ENCODE measurements around the gene CCL24.
"Not testable (repeated sequence)": the region's sequence is repeated elsewhere in the genome, so short reads cannot be mapped to it uniquely, and the experiment has no call there.

CCL24 gene

DNA sequence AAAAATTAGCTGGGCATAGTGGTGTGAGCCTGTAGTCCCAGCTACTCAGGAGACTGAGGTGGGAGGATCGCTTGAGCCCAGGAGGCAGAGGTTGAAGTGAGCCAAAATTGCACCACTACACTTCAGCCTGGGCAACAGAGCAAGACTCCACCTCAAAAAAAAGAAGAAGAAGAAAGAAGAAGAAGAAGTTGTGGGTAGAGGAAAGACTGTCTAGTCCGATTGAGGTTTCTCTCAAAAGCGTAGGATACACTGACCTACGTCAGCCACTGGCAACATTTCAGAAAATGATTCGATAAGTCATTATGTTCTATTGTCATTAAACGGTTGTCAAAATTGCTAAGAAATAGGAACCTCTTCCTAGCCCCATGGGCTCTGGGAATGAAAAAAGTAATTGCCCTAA is 42.9 kb upstream of the CCL24 start:
- H3F3A ChIP-seq (ENCODE audit: insufficient read depth, low read length): no peaks in the 10 kb centered on the region
- no peak overlapping the region for H2AFZ ChIP-seq (ENCODE audit: low read length)
- no peaks in the 10 kb centered on the region for H3K4me1 ChIP-seq (ENCODE audit: insufficient read depth, low read length, severe bottlenecking)
- no peak overlapping the region for H3K4me3 ChIP-seq (ENCODE audit: low read depth, low read length, poor library complexity, severe bottlenecking)
- no peaks in the 10 kb centered on the region for H4K20me1 ChIP-seq (ENCODE audit: insufficient read depth, low read length)
- H3K4me2 ChIP-seq (ENCODE audit: low read length): no peak overlapping the region
- H3K9me2 ChIP-seq (ENCODE audit: low read depth, low read length): no peaks in the 10 kb centered on the region
- H3K36me3 ChIP-seq (ENCODE audit: insufficient read depth, low read length): no peaks in the 10 kb centered on the region
- no peak overlapping the region for H3K27ac ChIP-seq (ENCODE audit: low read depth, low read length, poor library complexity, severe bottlenecking)
- H3K27me3 ChIP-seq (ENCODE audit: insufficient read depth, low read length): no peaks in the 10 kb centered on the region; the same call in 1 of the 2 replicates
- H3K79me2 ChIP-seq (ENCODE audit: insufficient read depth, low read length): no peaks in the 10 kb centered on the region
- TF ChIP-seq, protein P1, sequence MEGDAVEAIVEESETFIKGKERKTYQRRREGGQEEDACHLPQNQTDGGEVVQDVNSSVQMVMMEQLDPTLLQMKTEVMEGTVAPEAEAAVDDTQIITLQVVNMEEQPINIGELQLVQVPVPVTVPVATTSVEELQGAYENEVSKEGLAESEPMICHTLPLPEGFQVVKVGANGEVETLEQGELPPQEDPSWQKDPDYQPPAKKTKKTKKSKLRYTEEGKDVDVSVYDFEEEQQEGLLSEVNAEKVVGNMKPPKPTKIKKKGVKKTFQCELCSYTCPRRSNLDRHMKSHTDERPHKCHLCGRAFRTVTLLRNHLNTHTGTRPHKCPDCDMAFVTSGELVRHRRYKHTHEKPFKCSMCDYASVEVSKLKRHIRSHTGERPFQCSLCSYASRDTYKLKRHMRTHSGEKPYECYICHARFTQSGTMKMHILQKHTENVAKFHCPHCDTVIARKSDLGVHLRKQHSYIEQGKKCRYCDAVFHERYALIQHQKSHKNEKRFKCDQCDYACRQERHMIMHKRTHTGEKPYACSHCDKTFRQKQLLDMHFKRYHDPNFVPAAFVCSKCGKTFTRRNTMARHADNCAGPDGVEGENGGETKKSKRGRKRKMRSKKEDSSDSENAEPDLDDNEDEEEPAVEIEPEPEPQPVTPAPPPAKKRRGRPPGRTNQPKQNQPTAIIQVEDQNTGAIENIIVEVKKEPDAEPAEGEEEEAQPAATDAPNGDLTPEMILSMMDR (IDR thresholded peaks at IDR 0.05; ENCODE audit: low read length): no peak
- TF ChIP-seq EZH2 (IDR thresholded peaks at IDR 0.05; ENCODE audit: borderline replicate concordance, low read length): no peak
- no peaks in the 10 kb centered on the region for H3K9me3 ChIP-seq (ENCODE audit: low read length)
- H3K9ac ChIP-seq (ENCODE audit: low read length): no peak overlapping the region

DNA sequence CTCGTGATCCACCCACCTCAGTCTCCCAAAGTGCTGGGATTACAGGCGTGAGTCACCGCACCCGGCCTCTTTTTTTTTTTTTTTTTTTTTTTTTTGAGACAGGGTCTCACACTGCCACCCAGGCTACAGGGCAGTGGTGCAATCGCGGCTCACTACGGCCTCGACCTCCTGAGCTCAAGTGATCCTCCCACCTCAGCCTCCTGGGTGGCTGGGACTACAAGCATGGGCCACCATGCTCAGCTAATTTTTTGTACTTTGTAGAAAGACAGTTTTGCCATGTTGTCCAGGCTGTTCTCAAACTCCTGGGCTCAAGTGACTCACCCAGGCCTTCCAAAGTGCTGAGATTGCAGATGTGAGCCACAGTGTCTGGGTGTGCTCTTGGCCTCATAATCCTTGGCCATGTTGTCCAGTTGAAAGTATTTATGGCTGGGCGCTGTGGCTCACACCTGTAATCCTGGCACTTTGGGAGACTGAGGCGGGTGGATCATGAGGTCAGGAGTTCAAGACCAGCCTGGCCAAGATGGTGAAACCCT is 41.3 kb upstream of the CCL24 start:
- H3F3A ChIP-seq (ENCODE audit: insufficient read depth, low read length); H2AFZ ChIP-seq (ENCODE audit: low read length); H3K79me2 ChIP-seq (ENCODE audit: insufficient read depth, low read length); H3K9ac ChIP-seq (ENCODE audit: low read length); H3K9me3 ChIP-seq (ENCODE audit: low read length); H4K20me1 ChIP-seq (ENCODE audit: insufficient read depth, low read length); H3K9me2 ChIP-seq (ENCODE audit: low read depth, low read length); H3K4me3 ChIP-seq (ENCODE audit: low read depth, low read length, poor library complexity, severe bottlenecking); H3K36me3 ChIP-seq (ENCODE audit: insufficient read depth, low read length); H3K4me1 ChIP-seq (ENCODE audit: insufficient read depth, low read length, severe bottlenecking); H3K4me2 ChIP-seq (ENCODE audit: low read length); H3K27me3 ChIP-seq (ENCODE audit: insufficient read depth, low read length); H3K27ac ChIP-seq (ENCODE audit: low read depth, low read length, poor library complexity, severe bottlenecking): not testable (repeated sequence)

DNA sequence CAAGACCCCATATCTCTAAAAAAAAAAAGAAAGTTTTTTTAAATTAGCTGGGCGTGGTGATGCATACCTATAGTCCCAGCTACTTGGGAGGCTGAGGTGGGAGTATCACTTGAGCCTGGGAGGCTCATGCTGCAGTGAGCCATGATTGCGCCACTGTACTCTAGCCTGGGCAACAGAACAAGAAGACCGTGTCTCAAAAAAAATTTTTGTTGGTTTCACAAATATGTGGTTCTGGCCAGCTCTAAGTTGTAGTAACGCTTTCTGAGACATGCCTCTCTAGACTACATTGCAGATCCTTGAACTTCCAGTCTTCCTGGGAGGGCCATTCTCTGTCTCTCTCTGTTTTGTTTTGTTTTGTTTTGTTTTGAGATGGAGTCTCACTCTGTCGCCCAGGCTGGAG is 40.6 kb upstream of the CCL24 start:
- H3K36me3 ChIP-seq (ENCODE audit: insufficient read depth, low read length): no peaks in the 10 kb centered on the region
- no peaks in the 10 kb centered on the region for H3K27me3 ChIP-seq (ENCODE audit: insufficient read depth, low read length)

DNA sequence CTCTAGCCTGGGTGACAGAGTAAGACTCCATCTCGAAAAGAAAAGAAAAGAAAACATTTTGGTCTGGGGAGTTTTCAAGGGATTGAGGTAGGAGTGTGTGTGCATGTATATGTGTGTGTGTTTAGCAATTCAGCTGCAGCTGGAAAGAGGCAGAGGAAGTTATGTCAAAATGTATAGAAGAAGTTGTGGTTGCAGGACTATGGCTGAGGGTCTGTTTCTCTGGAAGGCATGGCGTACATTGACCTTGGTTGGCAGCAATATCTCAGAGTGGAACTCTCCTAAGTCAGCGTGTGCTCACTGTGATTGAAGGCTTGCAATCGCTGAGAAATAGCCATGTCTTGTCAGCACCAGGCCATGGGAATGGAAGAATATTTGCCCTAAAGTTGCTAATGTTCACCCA is 36.6 kb upstream of the CCL24 start:
- TF ChIP-seq, protein P1 (IDR thresholded peaks at IDR 0.05; ENCODE audit: low read length): no peak
- no peak for TF ChIP-seq EZH2 (IDR thresholded peaks at IDR 0.05; ENCODE audit: borderline replicate concordance, low read length)
- Histone ChIP-seq H4K20me1 (ENCODE audit: insufficient read depth, low read length) (no peaks in the 10 kb centered on the region), H2AFZ (ENCODE audit: low read length) (no peak overlapping the region), H3K36me3 (ENCODE audit: insufficient read depth, low read length) (no peaks in the 10 kb centered on the region), H3K9me3 (ENCODE audit: low read length) (no peaks in the 10 kb centered on the region), H3K4me2 (ENCODE audit: low read length) (no peak overlapping the region), H3K4me3 (ENCODE audit: low read depth, low read length, poor library complexity, severe bottlenecking) (no peak overlapping the region), H3K9me2 (ENCODE audit: low read depth, low read length) (no peaks in the 10 kb centered on the region), H3K27ac (ENCODE audit: low read depth, low read length, poor library complexity, severe bottlenecking) (no peak overlapping the region), H3K79me2 (ENCODE audit: insufficient read depth, low read length) (no peaks in the 10 kb centered on the region), H3K27me3 (ENCODE audit: insufficient read depth, low read length) (no peaks in the 10 kb centered on the region), H3F3A (ENCODE audit: insufficient read depth, low read length) (no peaks in the 10 kb centered on the region), H3K9ac (ENCODE audit: low read length) (no peak overlapping the region), H3K4me1 (ENCODE audit: insufficient read depth, low read length, severe bottlenecking) (no peaks in the 10 kb centered on the region)

More for the DNA sequence above, 40.6 kb upstream of the CCL24 start:
- no peaks in the 10 kb centered on the region for H3K79me2 ChIP-seq (ENCODE audit: insufficient read depth, low read length)
- H3K9me2 ChIP-seq (ENCODE audit: low read depth, low read length): no peaks in the 10 kb centered on the region
- no peaks in the 10 kb centered on the region for H3F3A ChIP-seq (ENCODE audit: insufficient read depth, low read length)
- H3K4me1 ChIP-seq (ENCODE audit: insufficient read depth, low read length, severe bottlenecking): no peaks in the 10 kb centered on the region
- no peak overlapping the region for H3K4me2 ChIP-seq (ENCODE audit: low read length)
- H2AFZ ChIP-seq (ENCODE audit: low read length): no peak overlapping the region
- no peak overlapping the region for H3K27ac ChIP-seq (ENCODE audit: low read depth, low read length, poor library complexity, severe bottlenecking)
- H3K9me3 ChIP-seq (ENCODE audit: low read length): no peaks in the 10 kb centered on the region
- H4K20me1 ChIP-seq (ENCODE audit: insufficient read depth, low read length): no peaks in the 10 kb centered on the region
- no peak for TF ChIP-seq EZH2 (IDR thresholded peaks at IDR 0.05; ENCODE audit: borderline replicate concordance, low read length)
- TF ChIP-seq, protein P1 (IDR thresholded peaks at IDR 0.05; ENCODE audit: low read length): no peak
- no peak overlapping the region for H3K9ac ChIP-seq (ENCODE audit: low read length)
- no peak overlapping the region for H3K4me3 ChIP-seq (ENCODE audit: low read depth, low read length, poor library complexity, severe bottlenecking)
